OCI-LY1 (cell line): ENCODE measurements around the gene GLYATL3.

ENCODE experiments used
- H2AFZ ChIP-seq: fragments of 200-600 bp; sonication (generic), shearing (Covaris generic); 2 replicates; pipeline ENCODE4 v1.6.0; 2014; ENCODE audit warnings: antibody characterized with exemption, mild to moderate bottlenecking, low read length
- H3F3A ChIP-seq: fragments of 200-600 bp; sonication (generic), shearing (Covaris generic); 2 replicates; pipeline ENCODE4 v1.6.0; 2014; ENCODE audit warnings: mild to moderate bottlenecking, antibody characterized with exemption, low read length, moderate library complexity; ENCODE audit not compliant: insufficient read depth
- H3K27ac ChIP-seq: fragments of 200-600 bp; sonication (generic); 2 replicates; pipeline ENCODE4 v1.5.1; 2014; ENCODE audit warnings: low read length, mixed run types, mild to moderate bottlenecking, low read depth; ENCODE audit not compliant: poor library complexity, severe bottlenecking
- H3K27me3 ChIP-seq: fragments of 200-600 bp; sonication (generic); 2 replicates; pipeline ENCODE4 v1.6.0; 2014; ENCODE audit warnings: antibody characterized with exemption, mild to moderate bottlenecking, low read length, moderate library complexity; ENCODE audit not compliant: insufficient read depth
- H3K36me3 ChIP-seq: fragments of 200-600 bp; sonication (generic); 2 replicates; pipeline ENCODE4 v1.6.1; 2014; ENCODE audit warnings: mild to moderate bottlenecking, antibody characterized with exemption, low read length, moderate library complexity, mixed read lengths; ENCODE audit not compliant: insufficient read depth
- H3K4me1 ChIP-seq: fragments of 200-600 bp; sonication (generic); 2 replicates; pipeline ENCODE4 v1.5.1; 2014; ENCODE audit warnings: mild to moderate bottlenecking, low read length, moderate library complexity; ENCODE audit not compliant: insufficient read depth, severe bottlenecking
- H3K4me2 ChIP-seq: fragments of 200-600 bp; sonication (generic), shearing (Covaris generic); 2 replicates; pipeline ENCODE4 v1.6.1; 2014; ENCODE audit warnings: low read length
- H3K4me3 ChIP-seq: fragments of 200-600 bp; sonication (generic); 2 replicates; pipeline ENCODE4 v1.5.1; 2014; ENCODE audit warnings: low read length, low read depth, mild to moderate bottlenecking, mixed read lengths; ENCODE audit not compliant: poor library complexity, severe bottlenecking
- H3K79me2 ChIP-seq: fragments of 200-600 bp; shearing (Covaris generic); 2 replicates; pipeline ENCODE4 v1.6.1; 2016; ENCODE audit warnings: mixed run types, low read length, mixed read lengths; ENCODE audit not compliant: insufficient read depth
- H3K9ac ChIP-seq: fragments of 200-600 bp; sonication (generic), shearing (Covaris generic); 2 replicates; pipeline ENCODE4 v1.6.1; 2014; ENCODE audit warnings: mild to moderate bottlenecking, low read length, mixed read lengths
- H3K9me2 ChIP-seq: fragments of 200-600 bp; sonication (generic), shearing (Covaris generic); 2 replicates; pipeline ENCODE4 v1.6.1; 2014; ENCODE audit warnings: low read depth, mild to moderate bottlenecking, low read length, mixed read lengths
- H3K9me3 ChIP-seq: fragments of 200-600 bp; shearing (Covaris generic); 2 replicates; pipeline ENCODE4 v1.6.1; 2014; ENCODE audit warnings: low read length, mixed read lengths
- H4K20me1 ChIP-seq: fragments of 200-600 bp; sonication (generic), shearing (Covaris generic); 2 replicates; pipeline ENCODE4 v1.6.0; 2016; ENCODE audit warnings: mild to moderate bottlenecking, low read length; ENCODE audit not compliant: insufficient read depth
- CTCF ChIP-seq: fragments of 200-600 bp; sonication (generic), shearing (Covaris generic); IDR thresholded peaks from 2 replicates; pipeline ENCODE4 v1.5.1; 2017; ENCODE audit warnings: mild to moderate bottlenecking, antibody characterized with exemption, low read length, moderate library complexity, mixed read lengths
- EZH2 ChIP-seq: fragments of 200-600 bp; sonication (generic), shearing (Covaris generic); IDR thresholded peaks from 2 replicates; pipeline ENCODE4 v1.8.0; 2017; ENCODE audit warnings: borderline replicate concordance, mixed run types, mild to moderate bottlenecking, antibody characterized with exemption, low read length, moderate library complexity, mixed read lengths

GLYATL3 gene

GRCh38 chr6:49557177-49557576 lies 57.5 kb downstream of the GLYATL3 start:
- Histone ChIP-seq H3K79me2 (no peaks in the 10 kb centered on the region), H3K27ac (no peak overlapping the region)
- TF ChIP-seq EZH2 (no peak), CTCF (no peak)

GRCh38 chr6:49558238-49558637 lies 58.5 kb downstream of the GLYATL3 start:
- no peaks in the 10 kb centered on the region for H3F3A ChIP-seq
- TF ChIP-seq EZH2 (no peak), CTCF (no peak)
- no peak overlapping the region for H3K27ac ChIP-seq
- H3K4me2 ChIP-seq: no peak overlapping the region
- no peak overlapping the region for H3K4me3 ChIP-seq
- H3K36me3 ChIP-seq: no peaks in the 10 kb centered on the region
- H3K27me3 ChIP-seq: no peaks in the 10 kb centered on the region
- no peak overlapping the region for H3K9ac ChIP-seq
- no peaks in the 10 kb centered on the region for H3K9me3 ChIP-seq
- no peaks in the 10 kb centered on the region for H4K20me1 ChIP-seq
- H2AFZ ChIP-seq: no peak overlapping the region
- H3K79me2 ChIP-seq: no peaks in the 10 kb centered on the region
- H3K9me2 ChIP-seq: no peaks in the 10 kb centered on the region
- H3K4me1 ChIP-seq: no peaks in the 10 kb centered on the region

More at GRCh38 chr6:49557177-49557576, 57.5 kb downstream of the GLYATL3 start:
- Histone ChIP-seq H3K9me3 (no peaks in the 10 kb centered on the region), H3K9ac (no peak overlapping the region), H3K36me3 (no peaks in the 10 kb centered on the region), H4K20me1 (no peaks in the 10 kb centered on the region), H2AFZ (no peak overlapping the region), H3K4me2 (no peak overlapping the region), H3K4me3 (no peak overlapping the region), H3K9me2 (no peaks in the 10 kb centered on the region), H3K4me1 (no peaks in the 10 kb centered on the region), H3K27me3 (no peaks in the 10 kb centered on the region), H3F3A (no peaks in the 10 kb centered on the region)

- Histone ChIP-seq H3K36me3 (no peaks in the 10 kb centered on the region), H3K4me2 (no peak overlapping the region), H3K4me1 (no peaks in the 10 kb centered on the region), H3K9me3 (no peaks in the 10 kb centered on the region), H2AFZ (no peak overlapping the region), H4K20me1 (no peaks in the 10 kb centered on the region), H3F3A (no peaks in the 10 kb centered on the region), H3K27ac (no peak overlapping the region), H3K9ac (no peak overlapping the region), H3K9me2 (no peaks in the 10 kb centered on the region), H3K4me3 (no peak overlapping the region), H3K27me3 (no peaks in the 10 kb centered on the region), H3K79me2 (no peaks in the 10 kb centered on the region)
- no peak for TF ChIP-seq CTCF
- no peak for TF ChIP-seq EZH2
Measured at GRCh38 chr6:49563006-49563886, 63.5 kb downstream of the GLYATL3 start.
